ENCODE results near the gene INPP5D. TPM values are rescaled to one million over a fixed set of nuclear protein-coding genes. Genes with fewer than 3 reads are reported as not detected.
"Not testable (repeated sequence)": the region's sequence is repeated elsewhere in the genome, so short reads cannot be mapped to it uniquely, and the experiment has no call there.

Gene INPP5D
- total and polyA plus RNA-seq, 2 donors (not counting 1 experiment from before 2014, with no cell fraction given), result 152 to 444 TPM

- WGBS (ENCODE audit: insufficient coverage), result 100% methylated on average over 1 of the region's 4 CpGs
- H3K4me3 Mint-ChIP-seq, result no peak overlapping the region
These were observed 95.9 kb downstream of the INPP5D start for GRCh38 chr2:233156001-233156400.

DNA sequence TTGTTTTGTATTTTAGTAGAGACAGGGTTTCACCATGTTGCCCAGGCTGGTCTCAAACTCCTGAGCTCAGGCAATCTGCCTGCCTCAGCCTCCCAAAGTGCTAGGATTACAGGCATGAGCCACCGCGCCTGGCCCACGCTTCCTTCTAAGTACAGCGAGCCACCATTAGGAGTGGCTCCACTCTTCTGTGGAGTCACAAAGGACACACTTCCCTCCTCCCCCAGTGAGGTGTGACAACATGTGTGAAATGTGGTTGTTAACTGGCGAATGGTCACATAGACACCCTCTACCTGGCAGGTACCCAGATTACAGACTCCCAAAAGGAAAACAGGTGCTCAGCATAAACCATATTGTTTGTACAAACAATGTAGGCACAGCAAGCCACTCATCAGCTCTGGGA is 96.3 kb downstream of the INPP5D start:
- H3K4me3 Mint-ChIP-seq; POLR2A ChIA-PET; H3K4me1 ChIP-seq (ENCODE audit: control insufficient read depth in 2 of 2, insufficient read depth in 2 of 2, low read length in 2 of 2); H3K27me3 ChIP-seq (replicated peaks in 1 of 4; ENCODE audit: control extremely low read depth in 1 of 4, control insufficient read depth in 3 of 4, insufficient read depth in 4 of 4, low read length in 3 of 4); H3K9me3 Mint-ChIP-seq (ENCODE audit: insufficient read depth); ATAC-seq (ENCODE audit: low read depth); DNase-seq; H3K9me3 ChIP-seq (ENCODE audit: control extremely low read depth in 1 of 3, control insufficient read depth in 2 of 3, insufficient read depth in 1 of 3, low read length in 2 of 3); H3K4me1 Mint-ChIP-seq; H2AFZ ChIP-seq (ENCODE audit: insufficient read depth, low read depth, low read length, poor library complexity, severe bottlenecking); H3K27ac ChIP-seq (ENCODE audit: low read length in 2 of 2); H3K4me2 ChIP-seq (replicated peaks; ENCODE audit: low read depth, low read length, poor library complexity, severe bottlenecking); intact Hi-C loops (cut with micrococcal nuclease); H3K4me3 ChIP-seq (ENCODE audit: control extremely low read depth in 1 of 5, extremely low read depth in 1 of 5, insufficient read depth in 1 of 5, low read depth in 2 of 5, low read length in 4 of 5); H3K27me3 Mint-ChIP-seq; H3K9ac ChIP-seq (ENCODE audit: low read length); CTCF ChIA-PET: not testable (repeated sequence)
- WGBS (ENCODE audit: insufficient coverage), result no CpG with 5 or more reads among the region's 5 CpGs
- peaks cover 13 to 92% of the 10 kb centered on the region in 2 experiments for H3K36me3 ChIP-seq (replicated peaks in 1 of 2; ENCODE audit: control extremely low read depth in 1 of 2, control insufficient read depth in 1 of 2, extremely low read depth in 1 of 2, insufficient read depth in 2 of 2, low read length in 1 of 2)
- peaks cover 23% of the 10 kb centered on the region for H3K79me2 ChIP-seq (ENCODE audit: control insufficient read depth, insufficient read depth, low read length)
- peaks cover 35% of the 10 kb centered on the region for H4K20me1 ChIP-seq (ENCODE audit: control insufficient read depth, insufficient read depth, low read length, poor library complexity, severe bottlenecking)
- peak overlapping the region; percentile 32 for H3K27ac Mint-ChIP-seq

More at GRCh38 chr2:233156001-233156400, 95.9 kb downstream of the INPP5D start:
- H3K9ac ChIP-seq (ENCODE audit: low read length), result no peak overlapping the region
- intact Hi-C loops (cut with micrococcal nuclease), result no loop called here
- CTCF ChIA-PET, result no interaction called here
- H3K4me3 ChIP-seq (ENCODE audit: control extremely low read depth in 1 of 5, extremely low read depth in 1 of 5, insufficient read depth in 1 of 5, low read depth in 2 of 5, low read length in 4 of 5), result no peak overlapping the region
- peaks cover 38% of the 10 kb centered on the region for H4K20me1 ChIP-seq (ENCODE audit: control insufficient read depth, insufficient read depth, low read length, poor library complexity, severe bottlenecking)
- Mint-ChIP-seq H3K27ac (peak overlapping the region; percentile 7), H3K4me1 (no peaks in the 10 kb centered on the region), H3K9me3 (ENCODE audit: insufficient read depth) (no peaks in the 10 kb centered on the region), H3K27me3 (no peaks in the 10 kb centered on the region)
- no peaks in the 10 kb centered on the region for H3K4me1 ChIP-seq (ENCODE audit: control insufficient read depth in 2 of 2, insufficient read depth in 2 of 2, low read length in 2 of 2)
- peaks cover 13 to 92% of the 10 kb centered on the region in 2 experiments for H3K36me3 ChIP-seq (replicated peaks in 1 of 2; ENCODE audit: control extremely low read depth in 1 of 2, control insufficient read depth in 1 of 2, extremely low read depth in 1 of 2, insufficient read depth in 2 of 2, low read length in 1 of 2)
- POLR2A ChIA-PET, result no interaction called here
- ATAC-seq (ENCODE audit: low read depth), result no peak
- H3K27me3 ChIP-seq (replicated peaks in 1 of 4; ENCODE audit: control extremely low read depth in 1 of 4, control insufficient read depth in 3 of 4, insufficient read depth in 4 of 4, low read length in 3 of 4), result no peaks in the 10 kb centered on the region
- DNase-seq, result no peak
- H3K27ac ChIP-seq (ENCODE audit: low read length in 2 of 2), result peak overlapping the region in 1 of 2 donors; percentile 34
- TF ChIP-seq EZH2 (IDR thresholded peaks at IDR 0.05; ENCODE audit: borderline replicate concordance, insufficient read depth, low read depth, low read length, poor library complexity, severe bottlenecking) (no peak), CTCF (IDR thresholded peaks at IDR 0.05) (no peak)
- no peaks in the 10 kb centered on the region for H3K9me3 ChIP-seq (ENCODE audit: control extremely low read depth in 1 of 3, control insufficient read depth in 2 of 3, insufficient read depth in 1 of 3, low read length in 2 of 3)
- no peak overlapping the region for H2AFZ ChIP-seq (ENCODE audit: insufficient read depth, low read depth, low read length, poor library complexity, severe bottlenecking)
- no peak overlapping the region for H3K4me2 ChIP-seq (replicated peaks; ENCODE audit: low read depth, low read length, poor library complexity, severe bottlenecking)
- H3K79me2 ChIP-seq (ENCODE audit: control insufficient read depth, insufficient read depth, low read length), result peaks cover 20% of the 10 kb centered on the region
